Uterus (tissue), 2 donors: ENCODE data around the gene NUP188.

Source experiments
- POLR2A ChIP-seq, 2 donors: fragments of 450-650 bp; IDR thresholded peaks; one replicate each; pipeline ENCODE4 v1.6.1; 2016; ENCODE audit warnings: antibody characterized with exemption in 2 of 2, mild to moderate bottlenecking in 1 of 2, moderate library complexity in 1 of 2
- TF ChIP-seq, protein P1 (sequence below), 4 experiments: fragments of 200-600 bp in 2 of 4; fragments of 450-650 bp in 2 of 4; sonication (generic) in 2 of 4; IDR thresholded peaks; one replicate each; pipeline ENCODE4 v1.5.1; 2016 to 2019; ENCODE audit warnings: antibody characterized with exemption in 4 of 4, mild to moderate bottlenecking in 2 of 4, moderate library complexity in 1 of 4

DNA sequence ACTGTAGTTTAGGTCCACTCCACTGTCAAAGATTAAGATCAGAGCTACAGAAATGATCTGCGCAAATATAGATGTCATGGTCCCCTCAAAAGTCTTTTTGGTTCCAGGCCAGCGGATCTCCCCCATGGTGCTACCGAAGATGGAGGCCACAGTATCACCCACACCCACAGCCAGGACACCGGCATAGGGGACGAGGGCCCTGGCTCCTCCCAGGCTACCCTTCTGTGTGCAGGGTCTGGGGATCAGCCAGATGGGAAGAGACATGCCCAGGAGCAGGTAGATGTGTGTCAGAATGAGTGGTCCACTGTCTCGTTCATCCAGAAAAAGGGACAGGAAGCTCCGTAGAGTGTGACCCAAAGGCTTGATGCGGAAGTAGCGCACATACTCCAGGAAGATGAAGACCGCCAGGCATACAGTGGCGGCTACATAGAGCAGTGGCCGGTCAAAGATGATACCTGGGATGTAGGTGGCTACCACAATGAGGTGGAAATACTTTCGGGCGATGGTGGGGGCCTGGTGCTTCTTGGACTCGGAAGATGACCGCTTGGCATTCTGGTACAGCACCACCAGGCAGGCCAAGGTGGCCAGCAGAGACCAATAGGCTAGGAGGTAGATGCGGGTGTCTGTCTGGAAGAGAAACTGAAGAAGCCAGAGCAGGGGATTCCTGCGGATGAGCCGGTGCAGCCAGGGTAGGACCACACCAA is 1.5 kb upstream of the NUP188 start:
- TF ChIP-seq, protein P1, sequence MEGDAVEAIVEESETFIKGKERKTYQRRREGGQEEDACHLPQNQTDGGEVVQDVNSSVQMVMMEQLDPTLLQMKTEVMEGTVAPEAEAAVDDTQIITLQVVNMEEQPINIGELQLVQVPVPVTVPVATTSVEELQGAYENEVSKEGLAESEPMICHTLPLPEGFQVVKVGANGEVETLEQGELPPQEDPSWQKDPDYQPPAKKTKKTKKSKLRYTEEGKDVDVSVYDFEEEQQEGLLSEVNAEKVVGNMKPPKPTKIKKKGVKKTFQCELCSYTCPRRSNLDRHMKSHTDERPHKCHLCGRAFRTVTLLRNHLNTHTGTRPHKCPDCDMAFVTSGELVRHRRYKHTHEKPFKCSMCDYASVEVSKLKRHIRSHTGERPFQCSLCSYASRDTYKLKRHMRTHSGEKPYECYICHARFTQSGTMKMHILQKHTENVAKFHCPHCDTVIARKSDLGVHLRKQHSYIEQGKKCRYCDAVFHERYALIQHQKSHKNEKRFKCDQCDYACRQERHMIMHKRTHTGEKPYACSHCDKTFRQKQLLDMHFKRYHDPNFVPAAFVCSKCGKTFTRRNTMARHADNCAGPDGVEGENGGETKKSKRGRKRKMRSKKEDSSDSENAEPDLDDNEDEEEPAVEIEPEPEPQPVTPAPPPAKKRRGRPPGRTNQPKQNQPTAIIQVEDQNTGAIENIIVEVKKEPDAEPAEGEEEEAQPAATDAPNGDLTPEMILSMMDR (IDR thresholded peaks at IDR 0.05), result no peak
- no peak for TF ChIP-seq POLR2A (IDR thresholded peaks at IDR 0.05)
